ENCODE data around the gene RBM43. TPM values are rescaled to one million over a fixed set of nuclear protein-coding genes. Genes with fewer than 3 reads are reported as not detected.
"Not testable (repeated sequence)": the region's sequence is repeated elsewhere in the genome, so short reads cannot be mapped to it uniquely, and the experiment has no call there.

RBM43 gene
- total and polyA plus RNA-seq, 2 donors (not counting 1 experiment from before 2014, with no cell fraction given), result 12.4 to 13.8 TPM

DNA sequence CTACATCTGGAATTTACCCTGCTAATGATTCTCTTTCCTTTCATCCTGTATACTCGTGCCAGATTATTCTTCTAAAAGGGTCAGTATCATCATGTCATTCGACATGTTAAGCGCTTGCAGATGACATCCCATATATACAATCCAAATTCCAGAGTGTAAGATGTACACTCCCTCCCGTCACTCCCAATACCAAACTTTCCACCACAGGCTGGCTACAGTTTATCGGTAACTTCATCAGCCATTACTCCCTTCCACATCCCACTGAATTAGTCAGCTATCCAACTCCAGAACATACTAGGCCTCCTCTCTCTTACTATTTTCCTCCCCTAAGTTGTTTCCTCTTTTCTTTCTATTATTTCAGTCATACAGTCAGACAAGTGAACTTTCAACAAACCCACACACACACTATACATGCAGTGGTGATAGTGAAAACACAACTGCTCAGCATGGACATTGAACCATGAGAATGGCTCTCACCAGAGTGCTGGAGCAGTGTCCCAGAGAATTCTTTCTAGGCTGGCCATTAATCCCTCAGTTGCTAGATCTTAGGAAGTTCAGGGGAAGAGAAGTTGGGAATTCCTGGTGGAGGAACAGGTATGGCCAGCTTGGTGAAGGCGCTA lies 38.4 kb upstream of the RBM43 start:
- Histone ChIP-seq H3K27ac (ENCODE audit: insufficient read depth, low read length) (no peak overlapping the region), H3K4me2 (ENCODE audit: extremely low read depth, insufficient read depth, low read length) (no peak overlapping the region), H3K79me2 (ENCODE audit: control insufficient read depth, insufficient read depth, low read length) (no peaks in the 10 kb centered on the region), H4K20me1 (ENCODE audit: control insufficient read depth, extremely low read depth, insufficient read depth, low read length) (no peaks in the 10 kb centered on the region), H3K4me1 (ENCODE audit: control insufficient read depth, extremely low read depth, insufficient read depth, low read length) (peaks cover 2% of the 10 kb centered on the region), H3K9ac (ENCODE audit: insufficient read depth, low read length) (no peak overlapping the region), H3K4me3 (replicated peaks in 1 of 4; ENCODE audit: control extremely low read depth in 1 of 4, insufficient read depth in 1 of 4, low read depth in 3 of 4, low read length in 4 of 4) (no peak overlapping the region), H3K36me3 (ENCODE audit: control insufficient read depth, insufficient read depth, low read length) (no peaks in the 10 kb centered on the region), H3K27me3 (ENCODE audit: control insufficient read depth, insufficient read depth, low read length) (no peaks in the 10 kb centered on the region), H3K9me3 (ENCODE audit: control insufficient read depth, insufficient read depth, low read depth, low read length) (no peaks in the 10 kb centered on the region), H2AFZ (ENCODE audit: low read length) (no peak overlapping the region)
- no peak for TF ChIP-seq EZH2 (IDR thresholded peaks at IDR 0.05; ENCODE audit: low read length, missing control alignments)
- TF ChIP-seq, protein P1, sequence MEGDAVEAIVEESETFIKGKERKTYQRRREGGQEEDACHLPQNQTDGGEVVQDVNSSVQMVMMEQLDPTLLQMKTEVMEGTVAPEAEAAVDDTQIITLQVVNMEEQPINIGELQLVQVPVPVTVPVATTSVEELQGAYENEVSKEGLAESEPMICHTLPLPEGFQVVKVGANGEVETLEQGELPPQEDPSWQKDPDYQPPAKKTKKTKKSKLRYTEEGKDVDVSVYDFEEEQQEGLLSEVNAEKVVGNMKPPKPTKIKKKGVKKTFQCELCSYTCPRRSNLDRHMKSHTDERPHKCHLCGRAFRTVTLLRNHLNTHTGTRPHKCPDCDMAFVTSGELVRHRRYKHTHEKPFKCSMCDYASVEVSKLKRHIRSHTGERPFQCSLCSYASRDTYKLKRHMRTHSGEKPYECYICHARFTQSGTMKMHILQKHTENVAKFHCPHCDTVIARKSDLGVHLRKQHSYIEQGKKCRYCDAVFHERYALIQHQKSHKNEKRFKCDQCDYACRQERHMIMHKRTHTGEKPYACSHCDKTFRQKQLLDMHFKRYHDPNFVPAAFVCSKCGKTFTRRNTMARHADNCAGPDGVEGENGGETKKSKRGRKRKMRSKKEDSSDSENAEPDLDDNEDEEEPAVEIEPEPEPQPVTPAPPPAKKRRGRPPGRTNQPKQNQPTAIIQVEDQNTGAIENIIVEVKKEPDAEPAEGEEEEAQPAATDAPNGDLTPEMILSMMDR (conservative IDR thresholded peaks at IDR 0.05 in 1 of 2, IDR thresholded peaks at IDR 0.05 in 1 of 2; ENCODE audit: low read depth in 1 of 2, low read length in 2 of 2), result no peak
- peak in 1 of 2 donors; percentile 16 for DNase-seq (ENCODE audit: low read depth in 2 of 2)

DNA sequence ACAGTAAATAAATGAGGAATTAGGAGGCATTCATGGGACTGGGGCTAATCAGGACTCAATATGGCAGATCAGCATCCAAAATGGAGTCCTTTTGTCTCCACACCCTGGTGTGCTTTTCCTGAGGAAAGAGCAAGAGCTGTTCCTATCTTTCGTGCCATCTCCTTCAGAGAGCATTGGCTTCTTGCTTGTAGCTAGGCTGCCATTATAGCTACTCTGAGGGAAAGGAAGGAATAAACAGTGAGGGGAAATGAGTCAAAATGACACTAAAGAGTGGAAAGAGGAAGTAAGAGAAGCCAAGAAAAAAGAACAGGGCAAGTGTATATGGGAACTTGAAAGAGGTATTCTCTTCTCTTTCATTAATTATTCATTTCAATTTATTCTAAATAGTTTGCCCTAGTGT lies 36.2 kb upstream of the RBM43 start:
- no peak for TF ChIP-seq EZH2 (IDR thresholded peaks at IDR 0.05; ENCODE audit: low read length, missing control alignments)
- TF ChIP-seq, protein P1 (conservative IDR thresholded peaks at IDR 0.05 in 1 of 2, IDR thresholded peaks at IDR 0.05 in 1 of 2; ENCODE audit: low read depth in 1 of 2, low read length in 2 of 2), result no peak
- no peak overlapping the region for H3K9ac ChIP-seq (ENCODE audit: insufficient read depth, low read length)
- H3K79me2 ChIP-seq (ENCODE audit: control insufficient read depth, insufficient read depth, low read length), result no peaks in the 10 kb centered on the region
- no peaks in the 10 kb centered on the region for H4K20me1 ChIP-seq (ENCODE audit: control insufficient read depth, extremely low read depth, insufficient read depth, low read length)
- no peaks in the 10 kb centered on the region for H3K27me3 ChIP-seq (ENCODE audit: control insufficient read depth, insufficient read depth, low read length)
- H2AFZ ChIP-seq (ENCODE audit: low read length), result peak overlapping the region; percentile 14
- H3K4me3 ChIP-seq (replicated peaks in 1 of 4; ENCODE audit: control extremely low read depth in 1 of 4, insufficient read depth in 1 of 4, low read depth in 3 of 4, low read length in 4 of 4), result no peak overlapping the region
- no peaks in the 10 kb centered on the region for H3K36me3 ChIP-seq (ENCODE audit: control insufficient read depth, insufficient read depth, low read length)
- H3K4me2 ChIP-seq (ENCODE audit: extremely low read depth, insufficient read depth, low read length), result no peak overlapping the region
- no peaks in the 10 kb centered on the region for H3K9me3 ChIP-seq (ENCODE audit: control insufficient read depth, insufficient read depth, low read depth, low read length)
- no peak for DNase-seq (ENCODE audit: low read depth in 2 of 2)
- no peak overlapping the region for H3K27ac ChIP-seq (ENCODE audit: insufficient read depth, low read length)
- no peaks in the 10 kb centered on the region for H3K4me1 ChIP-seq (ENCODE audit: control insufficient read depth, extremely low read depth, insufficient read depth, low read length)

DNA sequence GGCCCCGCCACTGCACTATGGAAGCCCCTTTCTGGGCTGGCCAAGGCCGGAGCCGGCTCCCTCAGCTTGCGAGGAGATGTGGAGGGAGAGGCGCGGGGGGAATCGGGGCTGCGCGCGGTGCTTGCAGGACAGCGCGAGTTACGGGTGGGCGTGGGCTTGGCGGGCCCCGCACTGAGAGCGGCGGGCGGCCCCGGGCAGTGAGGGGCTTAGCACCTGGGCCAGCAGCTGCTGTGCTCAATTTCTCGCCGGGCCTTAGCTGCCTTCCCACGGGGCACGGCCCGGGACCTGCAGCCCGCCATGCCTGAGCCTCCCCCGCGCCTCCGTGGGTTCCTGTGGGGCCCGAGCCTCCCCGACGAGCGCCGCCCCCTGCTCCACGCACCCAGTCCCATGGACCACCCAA lies 34.3 kb upstream of the RBM43 start:
- not testable (repeated sequence) for H3K36me3 ChIP-seq (ENCODE audit: control insufficient read depth, insufficient read depth, low read length); H3K4me3 ChIP-seq (replicated peaks in 1 of 4; ENCODE audit: control extremely low read depth in 1 of 4, insufficient read depth in 1 of 4, low read depth in 3 of 4, low read length in 4 of 4); H3K27ac ChIP-seq (ENCODE audit: insufficient read depth, low read length); H3K9me3 ChIP-seq (ENCODE audit: control insufficient read depth, insufficient read depth, low read depth, low read length); H2AFZ ChIP-seq (ENCODE audit: low read length); DNase-seq (ENCODE audit: low read depth in 2 of 2); H3K79me2 ChIP-seq (ENCODE audit: control insufficient read depth, insufficient read depth, low read length); H3K27me3 ChIP-seq (ENCODE audit: control insufficient read depth, insufficient read depth, low read length); H3K4me1 ChIP-seq (ENCODE audit: control insufficient read depth, extremely low read depth, insufficient read depth, low read length); H3K9ac ChIP-seq (ENCODE audit: insufficient read depth, low read length); H4K20me1 ChIP-seq (ENCODE audit: control insufficient read depth, extremely low read depth, insufficient read depth, low read length); H3K4me2 ChIP-seq (ENCODE audit: extremely low read depth, insufficient read depth, low read length)
